Tibial nerve (tissue), 4 donors: ENCODE results near the gene GPC3. TPM values are rescaled to one million over a fixed set of nuclear protein-coding genes. Genes with fewer than 3 reads are reported as not detected.

Source experiments
- DNase-seq, 2 donors: peaks; one replicate each; pipeline ENCODE4 v3.0.0-alpha.2; 2019; ENCODE audit warnings: low spot score in 2 of 2
- H3K27ac ChIP-seq, 4 donors: fragments of 200-600 bp; sonication (generic) in 3 of 4; one replicate each; pipeline ENCODE4 v1.5.1; 2017 to 2019; ENCODE audit warnings: mild to moderate bottlenecking in 1 of 4
- H3K27me3 ChIP-seq, 2 donors: fragments of 200-600 bp; sonication (generic) in 1 of 2; one replicate each; pipeline versions ENCODE4 v1.5.1 to v1.6.0; 2017 to 2019
- H3K36me3 ChIP-seq, 3 donors: fragments of 200-600 bp; sonication (generic); one replicate each; pipeline ENCODE4 v1.5.1; 2018 to 2019
- H3K4me1 ChIP-seq, 4 donors: fragments of 200-600 bp; sonication (generic) in 3 of 4; one replicate each; pipeline ENCODE4 v1.5.1; 2017 to 2019
- H3K4me3 ChIP-seq, 4 donors: fragments of 200-600 bp; sonication (generic) in 3 of 4; one replicate each; pipeline ENCODE4 v1.5.1; 2017 to 2019; ENCODE audit warnings: mild to moderate bottlenecking in 1 of 4, moderate library complexity in 1 of 4
- H3K9me3 ChIP-seq, 4 donors: fragments of 200-600 bp; sonication (generic) in 3 of 4; one replicate each; pipeline ENCODE4 v1.5.1; 2017 to 2019
- CTCF ChIP-seq, 5 experiments: fragments of 200-600 bp in 3 of 5; fragments of 450-650 bp in 2 of 5; sonication (generic) in 3 of 5; IDR thresholded peaks; one replicate each; pipeline ENCODE4 v1.5.1; 2016 to 2019; ENCODE audit warnings: antibody characterized with exemption in 5 of 5, mild to moderate bottlenecking in 3 of 5, moderate library complexity in 2 of 5
- EP300 ChIP-seq, 2 donors: sonication (generic); formaldehyde crosslinking; IDR thresholded peaks; one replicate each; pipeline ENCODE4 v1.6.1; 2017; ENCODE audit warnings: antibody characterized with exemption in 2 of 2, mild to moderate bottlenecking in 1 of 2
- POLR2A ChIP-seq, 2 donors: fragments of 450-650 bp; IDR thresholded peaks; one replicate each; pipeline ENCODE4 v1.6.1; 2017; ENCODE audit warnings: antibody characterized with exemption in 2 of 2, mild to moderate bottlenecking in 2 of 2, moderate library complexity in 2 of 2
- WGBS, 2 donors: methylation state at CpG; one replicate each; pipeline ENCODE4 v1.1.5; 2018; 5-methylcytosine and 5-hydroxymethylcytosine counted together
- total RNA-seq, 4 donors: library from RNA; depleted of rRNA; stranded (reverse); fragments of >200 nt; gene quantifications; one replicate each; pipeline ENCODE4 v1.1.0, GENCODE V29; 2016

GPC3 gene
- total RNA-seq, 4 donors from 2014 or later: 60.5 to 116 (median 72.8) TPM

- Histone ChIP-seq H3K9me3 (no peaks in the 10 kb centered on the region), H3K36me3 (no peaks in the 10 kb centered on the region), H3K27me3 (peaks cover 0 to 16% of the 10 kb centered on the region in 2 donors), H3K4me3 (no peak overlapping the region), H3K4me1 (no peaks in the 10 kb centered on the region), H3K27ac (no peak overlapping the region)
- DNase-seq: no peak
- WGBS, 2 donors: 61 to 72% methylated on average over 3 of the region's 3 CpGs
- TF ChIP-seq EP300 (IDR thresholded peaks at IDR 0.05) (no peak), POLR2A (IDR thresholded peaks at IDR 0.05) (no peak), CTCF (IDR thresholded peaks at IDR 0.05) (no peak)
Measured at GRCh38 chrX:133836561-133836960, 148.8 kb downstream of the GPC3 start.

GRCh38 chrX:133834771-133835170 is 150.6 kb downstream of the GPC3 start:
- peaks cover 0 to 16% of the 10 kb centered on the region in 2 donors for H3K27me3 ChIP-seq
- TF ChIP-seq POLR2A (IDR thresholded peaks at IDR 0.05) (no peak), CTCF (IDR thresholded peaks at IDR 0.05) (no peak), EP300 (IDR thresholded peaks at IDR 0.05) (no peak)
- H3K36me3 ChIP-seq: no peaks in the 10 kb centered on the region
- H3K27ac ChIP-seq: no peak overlapping the region
- no peaks in the 10 kb centered on the region for H3K4me1 ChIP-seq
- DNase-seq: no peak
- WGBS, 2 donors: 63 to 73% methylated on average over 1 of the region's 1 CpG
- no peak overlapping the region for H3K4me3 ChIP-seq
- H3K9me3 ChIP-seq: no peaks in the 10 kb centered on the region

GRCh38 chrX:133819546-133819945 is 165.8 kb downstream of the GPC3 start:
- Histone ChIP-seq H3K9me3 (no peaks in the 10 kb centered on the region), H3K36me3 (no peaks in the 10 kb centered on the region), H3K4me3 (no peak overlapping the region), H3K27ac (no peak overlapping the region), H3K4me1 (no peaks in the 10 kb centered on the region), H3K27me3 (peaks cover 0 to 7% of the 10 kb centered on the region in 2 donors)
- TF ChIP-seq POLR2A (IDR thresholded peaks at IDR 0.05) (no peak), CTCF (IDR thresholded peaks at IDR 0.05) (no peak), EP300 (IDR thresholded peaks at IDR 0.05) (no peak)
- no peak for DNase-seq

GRCh38 chrX:133818019-133818418 is 167.4 kb downstream of the GPC3 start:
- no peak for DNase-seq

GRCh38 chrX:133815496-133815895 is 169.9 kb downstream of the GPC3 start:
- Histone ChIP-seq H3K4me1 (no peaks in the 10 kb centered on the region), H3K4me3 (no peak overlapping the region), H3K36me3 (no peaks in the 10 kb centered on the region), H3K9me3 (no peaks in the 10 kb centered on the region), H3K27ac (no peak overlapping the region), H3K27me3 (peaks cover 0 to 18% of the 10 kb centered on the region in 2 donors)
- no peak for DNase-seq
- 68 to 90% methylated on average over 1 of the region's 1 CpG for WGBS, 2 donors
- TF ChIP-seq POLR2A (IDR thresholded peaks at IDR 0.05) (no peak), CTCF (IDR thresholded peaks at IDR 0.05) (no peak), EP300 (IDR thresholded peaks at IDR 0.05) (no peak)

More at GRCh38 chrX:133818019-133818418, 167.4 kb downstream of the GPC3 start:
- Histone ChIP-seq H3K4me3 (no peak overlapping the region), H3K27ac (no peak overlapping the region), H3K27me3 (peaks cover 0 to 16% of the 10 kb centered on the region in 2 donors), H3K36me3 (no peaks in the 10 kb centered on the region), H3K4me1 (no peaks in the 10 kb centered on the region), H3K9me3 (no peaks in the 10 kb centered on the region)
- 89 to 93% methylated on average over 5 of the region's 5 CpGs for WGBS, 2 donors
- TF ChIP-seq POLR2A (IDR thresholded peaks at IDR 0.05): no peak
- TF ChIP-seq EP300 (IDR thresholded peaks at IDR 0.05): no peak
- no peak for TF ChIP-seq CTCF (IDR thresholded peaks at IDR 0.05)
